GM19240 (cell line): ENCODE measurements around the gene TANC1.
A peak's percentile ranks its signal among the peaks of the same experiment; 100 is the strongest.

ENCODE experiments used
- DNase-seq: peaks from one replicate; pipeline ENCODE4 v3.0.0; 2011; ENCODE audit warnings: low spot score; ENCODE audit not compliant: insufficient read length

The TANC1 gene

GRCh38 chr2:159114835-159115234 is 146.4 kb downstream of the TANC1 start:
- no peak for DNase-seq

GRCh38 chr2:159116922-159117321 is 148.5 kb downstream of the TANC1 start:
- DNase-seq, result no peak

GRCh38 chr2:159117658-159118057 is 149.2 kb downstream of the TANC1 start:
- no peak for DNase-seq

GRCh38 chr2:159118115-159118858 is 149.8 kb downstream of the TANC1 start:
- DNase-seq, result peak; percentile 31

GRCh38 chr2:159118859-159119500 is 150.5 kb downstream of the TANC1 start:
- no peak for DNase-seq

- no peak for DNase-seq
Measured at GRCh38 chr2:159119652-159120257, 151.3 kb downstream of the TANC1 start.

- DNase-seq, result no peak
Measured at GRCh38 chr2:159123786-159124185, 155.3 kb downstream of the TANC1 start.

- DNase-seq, result no peak
Measured at GRCh38 chr2:159124441-159124911, 156.0 kb downstream of the TANC1 start.

GRCh38 chr2:159124931-159125467 is 156.6 kb downstream of the TANC1 start:
- no peak for DNase-seq

- DNase-seq, result no peak
Measured at GRCh38 chr2:159125858-159126257, 157.4 kb downstream of the TANC1 start.

- DNase-seq, result no peak
Measured at GRCh38 chr2:159126432-159127022, 158.1 kb downstream of the TANC1 start.

- no peak for DNase-seq
Measured at GRCh38 chr2:159128191-159128590, 159.8 kb downstream of the TANC1 start.

GRCh38 chr2:159129269-159129668 is 160.8 kb downstream of the TANC1 start:
- no peak for DNase-seq

- DNase-seq, result no peak
Measured at GRCh38 chr2:159129824-159130223, 161.4 kb downstream of the TANC1 start.

- DNase-seq, result no peak
Measured at GRCh38 chr2:159130302-159130701, 161.9 kb downstream of the TANC1 start.

- no peak for DNase-seq
Measured at GRCh38 chr2:159131267-159131913, 162.9 kb downstream of the TANC1 start.

GRCh38 chr2:159131914-159132281 is 163.5 kb downstream of the TANC1 start:
- no peak for DNase-seq

GRCh38 chr2:159133797-159134196 is 165.4 kb downstream of the TANC1 start:
- no peak for DNase-seq

- no peak for DNase-seq
Measured at GRCh38 chr2:159134979-159135378, 166.5 kb downstream of the TANC1 start.

- DNase-seq, result no peak
Measured at GRCh38 chr2:159136391-159136790, 168.0 kb downstream of the TANC1 start.

GRCh38 chr2:159137511-159138241 is 169.2 kb downstream of the TANC1 start:
- no peak for DNase-seq
